Measurements from ENCODE around the gene ITPKB.

ITPKB gene

GRCh38 chr1:226685196-226685820 lies 53.8 kb downstream of the ITPKB start:
- TF ChIP-seq CTCF (IDR thresholded peaks at IDR 0.05; ENCODE audit: borderline replicate concordance, insufficient read depth, low read depth, low read length), result no peak
- no peak overlapping the region for H3K4me3 ChIP-seq (ENCODE audit: low read depth, low read length)

GRCh38 chr1:226684026-226684425 lies 55.1 kb downstream of the ITPKB start:
- H3K4me3 ChIP-seq (ENCODE audit: low read depth, low read length), result no peak overlapping the region
- TF ChIP-seq CTCF (IDR thresholded peaks at IDR 0.05; ENCODE audit: borderline replicate concordance, insufficient read depth, low read depth, low read length), result no peak

- TF ChIP-seq CTCF (IDR thresholded peaks at IDR 0.05; ENCODE audit: borderline replicate concordance, insufficient read depth, low read depth, low read length), result no peak
Measured at GRCh38 chr1:226682871-226683814, 55.9 kb downstream of the ITPKB start.

GRCh38 chr1:226681652-226682493 lies 57.2 kb downstream of the ITPKB start:
- no peak for TF ChIP-seq CTCF (IDR thresholded peaks at IDR 0.05; ENCODE audit: borderline replicate concordance, insufficient read depth, low read depth, low read length)
- no peak overlapping the region for H3K4me3 ChIP-seq (ENCODE audit: low read depth, low read length)

More at GRCh38 chr1:226682871-226683814, 55.9 kb downstream of the ITPKB start:
- no peak overlapping the region for H3K4me3 ChIP-seq (ENCODE audit: low read depth, low read length)

GRCh38 chr1:226680653-226681052 lies 58.4 kb downstream of the ITPKB start:
- no peak overlapping the region for H3K4me3 ChIP-seq (ENCODE audit: low read depth, low read length)

More at GRCh38 chr1:226680653-226681052, 58.4 kb downstream of the ITPKB start:
- no peak for TF ChIP-seq CTCF (IDR thresholded peaks at IDR 0.05; ENCODE audit: borderline replicate concordance, insufficient read depth, low read depth, low read length)
